ENCODE measurements around the gene USP34.
"Not testable (repeated sequence)": the region's sequence is repeated elsewhere in the genome, so short reads cannot be mapped to it uniquely, and the experiment has no call there.

Gene USP34

DNA sequence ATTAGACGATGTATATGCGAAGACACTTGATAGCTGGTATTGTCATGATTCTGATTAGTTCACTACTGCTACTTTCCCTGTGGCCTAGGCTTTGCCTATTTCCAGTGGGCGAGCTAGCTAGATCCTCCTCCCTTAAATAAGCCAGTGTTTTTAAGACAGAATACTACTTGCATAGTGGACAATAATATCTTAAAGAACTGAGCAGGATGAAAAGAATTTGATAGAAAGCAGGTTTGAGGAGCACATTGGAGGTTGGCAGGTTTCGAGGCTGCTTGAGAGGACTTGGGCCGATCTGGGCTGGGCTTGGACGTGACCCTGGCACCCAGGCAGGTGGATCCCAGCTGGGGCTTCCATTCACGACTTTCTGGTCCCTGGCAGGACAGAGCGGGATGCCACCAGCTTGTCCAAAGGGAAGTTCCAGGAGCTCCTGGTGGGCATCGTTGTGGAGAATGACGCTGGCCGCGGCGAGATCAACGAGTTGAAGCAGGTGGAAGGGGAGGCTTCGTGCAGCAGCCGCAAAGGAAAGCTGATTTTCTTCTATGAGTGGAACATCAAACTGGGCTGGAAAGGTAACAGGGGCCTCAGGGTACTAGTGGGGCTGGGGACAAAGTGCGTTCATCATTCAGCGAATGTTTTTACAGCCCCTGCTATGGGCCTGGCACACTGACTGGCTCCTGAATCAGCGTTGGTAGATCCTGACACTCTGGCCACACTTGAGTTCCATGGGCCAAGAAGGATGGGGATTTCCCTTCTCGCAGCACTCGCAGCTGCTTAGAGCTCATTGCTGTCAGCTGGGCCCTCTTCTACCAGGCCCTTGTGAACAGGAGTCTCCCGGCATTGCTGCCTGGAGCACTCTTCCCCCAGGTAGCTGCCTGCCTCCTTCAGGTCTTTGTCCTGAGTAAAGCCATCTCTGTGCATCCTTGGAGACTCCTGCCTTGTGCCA lies 292.0 kb downstream of the USP34 start:
- no peak for DNase-seq

GRCh38 chr2:61177727-61178549 lies 292.9 kb downstream of the USP34 start:
- DNase-seq: no peak

DNA sequence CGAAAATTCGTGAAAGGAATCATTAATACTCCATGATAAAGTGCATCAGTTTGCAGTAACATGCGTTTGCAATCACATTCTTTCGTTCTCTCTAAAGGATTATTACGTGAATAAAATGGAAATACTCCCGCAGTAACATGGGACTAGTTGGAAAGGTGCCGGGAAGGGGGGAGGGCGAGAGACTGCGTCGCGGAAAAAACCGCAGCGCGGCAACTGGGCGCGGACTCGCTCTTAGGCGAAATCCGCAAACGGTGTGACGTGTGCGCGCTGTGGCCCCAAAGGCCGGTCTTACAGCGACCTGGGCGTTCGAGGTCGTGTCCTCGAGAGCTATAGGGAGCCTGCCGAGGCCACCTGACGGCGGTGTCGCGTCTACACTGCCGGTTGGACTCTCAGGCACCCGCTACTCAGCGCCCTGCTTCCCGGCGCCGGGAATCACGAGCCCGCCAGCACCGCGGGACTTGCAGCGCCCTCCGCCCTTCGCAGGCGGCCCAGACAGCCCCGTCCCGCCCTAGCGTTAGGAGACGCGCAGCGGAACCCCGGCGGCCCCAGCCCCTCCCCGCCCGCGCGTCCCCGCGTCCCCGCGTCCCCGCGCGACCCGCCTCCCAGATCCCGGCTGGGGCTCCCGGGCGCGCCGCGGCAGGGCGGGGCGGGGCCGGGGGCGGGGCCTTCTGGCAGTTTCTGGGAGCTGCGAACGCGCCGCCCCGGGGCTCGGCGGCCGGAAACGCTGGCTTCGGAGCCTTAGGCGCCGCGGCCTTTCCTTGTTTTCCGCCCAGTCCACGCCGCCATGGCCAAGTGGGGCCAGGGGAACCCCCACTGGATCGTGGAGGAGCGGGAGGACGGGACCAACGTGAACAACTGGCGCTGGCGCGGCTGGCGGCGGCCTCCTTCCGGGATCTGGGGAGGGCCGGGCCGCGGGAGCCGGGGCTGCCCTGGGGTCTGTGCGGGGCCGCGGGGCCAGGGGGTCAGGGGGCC lies 293.8 kb downstream of the USP34 start:
- DNase-seq: peak; percentile 95

DNA sequence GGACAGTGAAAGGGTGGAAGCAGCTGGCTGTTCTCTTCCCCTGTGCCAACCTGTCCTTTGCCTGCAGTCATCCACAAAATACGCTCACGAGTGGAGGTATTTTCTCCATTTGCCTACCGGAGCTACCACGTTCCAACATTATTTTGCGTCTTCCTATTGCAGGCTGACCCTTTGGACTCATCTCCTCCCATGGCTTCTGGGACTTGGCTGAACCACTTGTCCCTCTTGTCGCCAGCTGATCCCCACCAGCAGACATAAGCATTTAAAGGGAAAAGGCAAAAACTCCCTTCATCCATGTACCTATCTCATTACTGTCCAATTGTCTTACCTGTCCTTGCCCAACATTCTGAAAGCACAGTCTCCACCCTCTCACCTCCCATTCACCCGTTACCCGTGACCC lies 295.9 kb downstream of the USP34 start:
- no peak for DNase-seq

- DNase-seq: no peak
Measured at GRCh38 chr2:61173116-61173515, 297.8 kb downstream of the USP34 start.

DNA sequence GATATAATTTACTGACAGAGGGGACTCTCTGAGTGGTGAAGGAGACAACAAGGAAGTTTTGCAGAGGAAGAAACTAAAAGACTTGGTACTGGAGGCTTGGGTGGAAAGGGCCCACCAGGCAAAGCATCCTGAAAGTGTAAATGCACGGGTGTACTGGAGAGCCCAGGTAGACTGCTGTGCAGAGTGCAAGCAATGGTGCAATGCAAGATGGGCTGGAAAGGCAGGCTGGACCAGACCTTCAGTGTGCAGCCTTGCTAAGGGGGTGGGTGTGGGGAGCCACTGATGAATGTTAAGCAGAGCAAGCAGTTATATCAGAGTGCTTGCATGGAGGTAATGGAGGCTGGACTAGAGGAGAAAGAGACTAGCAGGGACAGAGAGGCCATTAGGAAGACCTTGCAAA lies 298.2 kb downstream of the USP34 start:
- DNase-seq: no peak

GRCh38 chr2:61167579-61167978 lies 303.3 kb downstream of the USP34 start:
- no peak for DNase-seq

DNA sequence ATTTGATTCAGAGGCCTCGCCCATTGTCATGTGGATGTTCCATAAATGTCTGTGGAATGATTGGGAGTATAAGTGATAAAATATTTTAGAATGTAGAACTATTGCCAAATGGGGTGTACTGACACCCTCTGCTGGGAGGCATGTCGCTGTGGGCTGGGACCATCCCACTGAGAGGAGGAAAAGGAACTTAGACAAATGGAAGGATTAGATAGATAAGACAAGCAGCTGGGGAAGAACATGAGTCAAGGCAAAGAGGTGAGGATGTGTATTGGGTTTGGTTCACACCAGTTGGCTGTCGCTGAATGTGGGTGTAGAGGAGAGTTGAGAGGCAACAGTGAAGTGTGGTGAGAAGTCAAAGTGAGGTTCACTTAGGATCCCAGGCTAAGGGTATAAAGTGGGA lies 304.9 kb downstream of the USP34 start:
- DNase-seq: no peak

DNA sequence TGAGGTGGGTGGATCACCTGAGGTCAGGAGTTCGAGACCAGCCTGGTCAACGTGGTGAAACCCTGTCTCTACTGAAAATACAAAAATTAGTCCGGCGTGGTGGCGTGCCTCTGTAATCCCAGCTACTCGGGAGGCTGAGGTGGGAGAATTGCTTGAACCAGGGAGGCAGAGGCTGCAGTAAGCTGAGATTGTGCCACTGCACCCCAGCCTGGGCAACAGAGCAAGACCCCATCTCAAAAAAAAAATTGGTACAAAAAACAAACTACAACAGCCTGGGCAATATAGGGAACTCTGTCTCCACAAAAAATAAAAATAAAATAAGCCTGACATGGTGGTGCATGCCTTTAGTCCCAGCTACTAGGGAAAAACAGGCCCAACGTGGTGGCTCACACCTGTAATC lies 305.8 kb downstream of the USP34 start:
- not testable (repeated sequence) for DNase-seq

DNA sequence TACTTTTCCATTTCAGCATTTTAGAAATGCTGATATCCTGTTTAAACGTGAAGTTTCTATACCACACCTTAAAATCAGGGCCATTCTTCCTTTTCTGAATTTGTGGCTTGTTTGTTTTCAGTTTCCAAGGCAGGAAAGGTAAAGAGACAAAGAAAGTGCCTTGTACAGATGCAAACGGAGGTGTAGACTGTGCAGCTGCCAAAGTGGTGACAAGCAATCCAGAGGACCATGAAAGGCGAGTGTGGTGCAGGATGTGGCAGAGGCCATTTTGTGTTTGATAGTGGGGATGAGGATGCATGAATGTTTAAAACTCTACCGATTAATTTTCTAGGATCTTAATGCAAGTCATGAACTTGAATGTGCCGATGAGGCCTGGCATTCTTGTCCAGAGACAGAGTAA lies 308.2 kb downstream of the USP34 start:
- DNase-seq: no peak

GRCh38 chr2:61161888-61162287 lies 309.0 kb downstream of the USP34 start, which contains the start of gene C2orf74:
TSS of gene C2orf74 (plus strand) at chr2:61162188. CDS start at chr2:61162515, 327 bp downstream.
- no peak for DNase-seq

- DNase-seq: no peak
Measured at GRCh38 chr2:61158356-61158955, 312.4 kb downstream of the USP34 start.

- DNase-seq: no peak
Measured at GRCh38 chr2:61157371-61158003, 313.4 kb downstream of the USP34 start.

- DNase-seq: no peak
Measured at GRCh38 chr2:61151436-61151835, 319.5 kb downstream of the USP34 start.

GRCh38 chr2:61149074-61149473 lies 321.8 kb downstream of the USP34 start:
- DNase-seq: no peak

- not testable (repeated sequence) for DNase-seq
Measured at GRCh38 chr2:61148091-61148490, 322.8 kb downstream of the USP34 start.

DNA sequence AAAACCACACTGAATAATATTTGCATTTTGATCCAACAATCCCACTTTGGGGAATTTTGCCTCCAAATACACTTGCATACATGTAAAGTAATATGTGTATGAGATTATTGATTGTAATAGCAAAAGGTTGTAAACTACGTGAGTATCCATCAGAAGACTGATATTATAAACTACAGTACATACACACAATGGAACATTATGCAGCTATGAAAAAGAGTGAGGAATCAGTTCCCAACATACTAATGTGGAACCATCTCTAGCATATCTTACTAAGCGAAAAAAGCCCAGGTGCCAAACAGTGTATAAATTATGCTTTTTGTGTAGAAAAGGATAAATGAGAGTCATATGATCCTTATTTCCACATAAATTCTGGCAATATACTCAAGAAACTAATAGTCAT lies 324.9 kb downstream of the USP34 start:
- no peak for DNase-seq

- peak; percentile 88 for DNase-seq
Measured at GRCh38 chr2:61144697-61145268, 326.1 kb downstream of the USP34 start.

DNA sequence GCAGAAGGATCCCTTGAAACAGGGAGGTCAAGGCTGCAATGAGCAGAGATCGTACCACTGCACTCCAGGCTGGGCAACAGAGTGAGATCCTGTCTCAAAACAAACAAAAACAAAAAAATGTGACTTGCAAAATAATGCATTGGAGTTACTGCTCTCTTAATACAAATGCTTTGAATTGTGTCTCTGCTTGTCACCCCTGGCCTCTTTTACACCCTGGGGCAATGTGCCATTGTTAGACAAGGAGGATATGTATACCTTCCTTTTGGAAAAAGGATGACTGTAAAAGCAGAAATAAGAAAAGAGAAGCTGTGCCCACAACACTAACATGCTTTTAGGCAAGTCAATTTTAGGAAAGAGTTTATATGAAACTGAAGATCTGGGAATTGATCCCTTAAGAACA lies 329.7 kb downstream of the USP34 start:
- no peak for DNase-seq

- no peak for DNase-seq
Measured at GRCh38 chr2:61138859-61139258, 332.0 kb downstream of the USP34 start.

Data from activated effector memory CD4-positive, alpha-beta T cell treated with Interleukin-2 at 50 U/mL for 16 hours (primary cell).